ENCODE measurements around the gene RSAD2. TPM values are rescaled to one million over a fixed set of nuclear protein-coding genes. Genes with fewer than 3 reads are reported as not detected.

The RSAD2 gene
- total and polyA plus RNA-seq, 9 of the 15 experiments (the other 6 are each of a cell fraction or from before 2014, with no cell fraction given) = 0.15 to 1.4 (median 0.28) TPM

- TF ChIP-seq ZNF280A (IDR thresholded peaks at IDR 0.05; ENCODE audit: low read depth, partially characterized antibody) = no peak
- no peak for TF ChIP-seq KAT8 (IDR thresholded peaks at IDR 0.05; ENCODE audit: low read depth)
- TF ChIP-seq ELK3 (CRISPR knock-in tag; IDR thresholded peaks at IDR 0.05) = no peak
- TF ChIP-seq GMEB1 (CRISPR knock-in tag; IDR thresholded peaks at IDR 0.05) = peak; percentile 72
- no peak for TF ChIP-seq CEBPZ (IDR thresholded peaks at IDR 0.05; ENCODE audit: borderline replicate concordance, low read depth, low read length)
- TF ChIP-seq TBP (optimal IDR thresholded peaks at IDR 0.05; ENCODE audit: low read depth, low read length) = peak; percentile 77
- TF ChIP-seq SRSF9 (IDR thresholded peaks at IDR 0.05; ENCODE audit: borderline replicate concordance, low read depth, low read length) = no peak
- TF ChIP-seq KAT7 (CRISPR knock-in tag; IDR thresholded peaks at IDR 0.05; ENCODE audit: borderline replicate concordance) = peak; percentile 71; the same call in 1 of the 2 replicates
- TF ChIP-seq NR2C2 (CRISPR knock-in tag; IDR thresholded peaks at IDR 0.05) = no peak; the same call in 1 of the 2 replicates
- TF ChIP-seq NR2C2 (tag; IDR thresholded peaks at IDR 0.05) = peak; percentile 89
- no peak for TF ChIP-seq POLR2B (IDR thresholded peaks at IDR 0.05; ENCODE audit: low read depth, partially characterized antibody)
- TF ChIP-seq TCFL5 (CRISPR knock-in tag; conservative IDR thresholded peaks at IDR 0.05) = no peak
- TF ChIP-seq OTX1 (CRISPR knock-in tag; IDR thresholded peaks at IDR 0.05) = no peak
- no peak for TF ChIP-seq ZNF696 (CRISPR knock-in tag; conservative IDR thresholded peaks at IDR 0.05)
- peak; percentile 70; the same call in 1 of the 2 replicates for TF ChIP-seq NR4A1 (CRISPR knock-in tag; IDR thresholded peaks at IDR 0.05)
- TF ChIP-seq NR4A1 (tag; IDR thresholded peaks at IDR 0.05) = no peak
- no peak for TF ChIP-seq THRA (IDR thresholded peaks at IDR 0.05)
- no peak for TF ChIP-seq BACH1 (tag; IDR thresholded peaks at IDR 0.05)
Observed at GRCh38 chr2:6865346-6866274, 12.0 kb upstream of the RSAD2 start, which contains the start of gene CMPK2 (continued).
